ENCODE results near the gene ZBTB20.

The ZBTB20 gene

DNA sequence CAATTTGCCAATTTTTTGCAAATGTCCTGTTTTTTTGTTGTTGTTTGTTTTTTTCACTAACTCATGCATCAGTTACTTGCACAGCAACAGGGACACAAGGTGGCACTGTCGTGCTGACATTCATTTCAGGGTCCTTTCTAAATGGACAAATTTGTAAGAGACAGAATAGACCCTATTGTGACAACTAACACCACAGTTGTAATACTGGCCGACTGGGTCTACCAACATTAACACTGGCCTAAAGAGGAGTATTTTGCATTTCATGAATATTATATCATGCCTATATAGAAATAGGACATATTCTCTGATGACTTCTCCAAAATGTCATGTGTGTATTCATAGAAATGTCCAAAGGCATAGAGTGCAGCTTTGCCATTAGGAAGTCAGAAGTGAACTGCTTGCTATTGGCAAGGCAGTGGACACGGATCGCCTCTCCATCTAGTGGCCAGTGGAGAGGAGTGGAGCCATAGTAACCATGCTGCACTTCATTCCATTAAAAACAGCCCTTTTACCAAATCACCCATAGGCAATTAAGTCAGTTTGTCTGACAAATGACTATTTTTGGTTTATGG is 54.8 kb downstream of the ZBTB20 start:
- DNase-seq (ENCODE audit: extremely low spot score, insufficient read length, low read depth) (no peak), FAIRE-seq (peak; percentile 80)

DNA sequence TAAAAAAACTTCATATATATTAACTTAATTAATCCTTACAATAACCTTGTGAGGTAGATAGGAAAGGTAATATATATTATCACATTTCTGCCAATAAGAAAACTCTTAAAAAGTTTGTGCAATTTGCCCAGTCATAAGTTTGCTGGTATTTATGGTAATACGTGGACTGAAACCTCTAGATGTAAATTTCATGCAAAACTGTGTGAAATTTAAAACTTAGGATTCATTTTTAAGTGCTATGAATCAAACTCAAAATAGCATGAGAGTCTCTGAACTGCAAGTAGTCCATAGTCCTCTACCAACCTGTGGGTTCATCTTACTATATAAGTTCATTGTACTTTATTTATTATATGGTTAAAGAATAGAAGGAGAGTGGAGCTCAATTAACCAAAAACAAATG is 56.4 kb downstream of the ZBTB20 start:
- FAIRE-seq, result no peak
- DNase-seq (ENCODE audit: extremely low spot score, insufficient read length, low read depth), result no peak

DNA sequence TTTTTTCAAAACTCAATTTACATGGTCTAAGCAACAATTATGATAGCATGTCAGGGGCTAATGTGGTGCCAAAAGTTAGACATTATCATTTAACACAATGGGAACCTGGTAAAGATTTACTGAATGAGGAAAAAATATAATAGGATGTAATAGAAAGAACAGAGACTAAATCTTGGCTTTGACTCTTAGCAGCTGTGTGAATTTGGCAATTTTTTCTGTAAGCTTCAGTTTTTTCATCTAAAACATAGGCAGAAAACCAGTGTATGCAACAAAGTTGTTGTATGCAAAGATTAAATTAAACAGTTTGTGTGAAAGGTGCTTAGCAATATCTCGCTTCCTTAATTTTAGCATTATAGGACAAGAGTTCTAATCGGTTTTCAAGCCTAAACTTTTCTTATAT is 57.6 kb downstream of the ZBTB20 start:
- no peak for FAIRE-seq
- DNase-seq (ENCODE audit: extremely low spot score, insufficient read length, low read depth), result no peak

- DNase-seq (ENCODE audit: extremely low spot score, insufficient read length, low read depth), result no peak
- no peak for FAIRE-seq
Observed at GRCh38 chr3:115087512-115087911, 59.6 kb downstream of the ZBTB20 start.

DNA sequence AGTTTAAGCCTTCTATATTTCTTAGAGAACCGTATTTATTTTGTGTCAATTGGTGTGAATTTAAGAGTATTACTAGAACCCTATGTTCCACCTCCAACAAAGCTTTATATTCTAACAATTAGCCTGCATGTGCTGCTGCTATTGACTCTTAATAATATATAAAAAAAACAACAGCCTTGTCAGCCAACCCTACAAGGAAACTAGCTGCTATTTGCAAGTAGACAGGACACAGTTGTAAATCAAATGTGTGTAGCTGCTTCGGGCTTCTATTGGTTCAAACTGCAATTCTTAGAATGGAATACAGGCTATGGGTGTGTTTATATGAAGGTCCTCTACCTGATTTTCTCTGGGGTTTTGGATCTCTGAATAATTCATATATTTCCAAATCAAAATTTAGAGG is 60.7 kb downstream of the ZBTB20 start:
- no peak for FAIRE-seq
- no peak for DNase-seq (ENCODE audit: extremely low spot score, insufficient read length, low read depth)

DNA sequence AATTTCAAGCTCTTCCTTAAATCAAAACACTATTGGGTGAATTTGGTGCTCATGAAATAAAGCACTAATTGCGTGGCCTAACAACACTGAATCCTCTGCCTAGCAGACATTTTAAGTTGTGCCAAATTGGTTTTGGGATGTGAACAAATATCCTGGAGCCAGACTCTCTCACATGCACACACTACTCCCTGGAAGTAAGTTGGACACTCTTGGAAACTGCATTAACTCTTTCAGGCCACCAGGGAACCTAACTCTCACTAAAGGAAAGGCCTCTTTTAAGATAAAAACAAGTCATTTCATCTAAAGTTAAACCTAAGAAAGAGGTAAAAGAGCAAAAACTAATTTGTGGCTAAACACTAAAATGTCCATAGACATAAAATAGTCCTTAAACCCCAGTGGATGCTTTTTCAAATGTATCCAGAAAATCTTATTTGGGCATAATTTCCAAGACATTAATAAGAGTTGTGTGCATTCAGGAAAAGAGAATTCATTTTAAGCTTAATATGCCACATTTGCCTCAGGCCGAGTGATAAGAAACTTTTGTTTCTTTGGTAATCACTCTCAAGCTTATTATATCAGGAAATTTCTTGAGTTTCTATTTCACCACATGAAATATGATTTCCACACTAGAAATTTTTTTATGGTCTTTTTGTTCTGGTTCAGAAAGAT is 61.8 kb downstream of the ZBTB20 start:
- FAIRE-seq (no peak), DNase-seq (ENCODE audit: extremely low spot score, insufficient read length, low read depth) (no peak)

DNA sequence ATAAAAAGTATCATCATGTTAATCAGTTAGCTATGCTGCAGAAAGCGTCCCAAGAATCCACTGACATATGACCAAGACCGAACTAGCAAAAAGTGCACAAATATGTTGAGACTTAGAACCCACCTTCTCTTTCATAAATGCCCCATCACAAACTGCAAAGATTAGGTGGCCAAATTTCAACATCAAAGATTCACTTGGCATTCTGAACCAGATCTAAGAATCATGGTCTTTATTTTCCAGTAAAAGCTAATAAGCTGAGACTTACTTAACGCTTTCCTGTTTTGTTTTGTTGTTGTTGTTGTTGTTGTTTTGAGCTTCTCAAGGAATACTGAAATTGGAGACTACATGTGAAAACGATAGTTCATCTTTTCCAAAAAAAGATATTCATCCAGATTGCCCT is 62.4 kb downstream of the ZBTB20 start:
- no peak for FAIRE-seq
- DNase-seq (ENCODE audit: extremely low spot score, insufficient read length, low read depth), result no peak

GRCh38 chr3:115082260-115082659 is 64.8 kb downstream of the ZBTB20 start:
- DNase-seq (ENCODE audit: extremely low spot score, insufficient read length, low read depth) (no peak), FAIRE-seq (no peak)

DNA sequence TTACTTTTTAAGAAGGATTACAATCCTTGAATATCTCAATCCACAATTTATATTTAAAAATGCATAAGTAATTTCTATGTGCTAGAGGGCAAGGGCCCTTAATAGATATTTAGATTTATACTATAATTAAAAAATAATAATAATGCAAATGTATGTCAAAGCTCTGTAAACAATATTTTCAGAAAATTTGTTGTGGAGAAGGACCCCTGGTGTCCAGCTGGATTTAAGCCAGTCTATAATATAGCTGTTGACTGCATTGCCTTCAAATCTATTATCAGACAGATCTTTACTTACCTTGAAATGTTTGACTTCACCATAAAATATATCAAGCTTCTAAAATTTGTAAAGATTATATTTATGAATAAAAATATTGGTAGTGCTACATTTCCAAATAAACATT is 65.6 kb downstream of the ZBTB20 start:
- FAIRE-seq (no peak), DNase-seq (ENCODE audit: extremely low spot score, insufficient read length, low read depth) (no peak)

- DNase-seq (ENCODE audit: extremely low spot score, insufficient read length, low read depth), result no peak
Observed at GRCh38 chr3:115077501-115078250, 69.4 kb downstream of the ZBTB20 start.

GRCh38 chr3:115074502-115074901 is 72.6 kb downstream of the ZBTB20 start:
- no peak for DNase-seq (ENCODE audit: extremely low spot score, insufficient read length, low read depth)
- no peak for FAIRE-seq

More at GRCh38 chr3:115077501-115078250, 69.4 kb downstream of the ZBTB20 start:
- no peak for FAIRE-seq

DNA sequence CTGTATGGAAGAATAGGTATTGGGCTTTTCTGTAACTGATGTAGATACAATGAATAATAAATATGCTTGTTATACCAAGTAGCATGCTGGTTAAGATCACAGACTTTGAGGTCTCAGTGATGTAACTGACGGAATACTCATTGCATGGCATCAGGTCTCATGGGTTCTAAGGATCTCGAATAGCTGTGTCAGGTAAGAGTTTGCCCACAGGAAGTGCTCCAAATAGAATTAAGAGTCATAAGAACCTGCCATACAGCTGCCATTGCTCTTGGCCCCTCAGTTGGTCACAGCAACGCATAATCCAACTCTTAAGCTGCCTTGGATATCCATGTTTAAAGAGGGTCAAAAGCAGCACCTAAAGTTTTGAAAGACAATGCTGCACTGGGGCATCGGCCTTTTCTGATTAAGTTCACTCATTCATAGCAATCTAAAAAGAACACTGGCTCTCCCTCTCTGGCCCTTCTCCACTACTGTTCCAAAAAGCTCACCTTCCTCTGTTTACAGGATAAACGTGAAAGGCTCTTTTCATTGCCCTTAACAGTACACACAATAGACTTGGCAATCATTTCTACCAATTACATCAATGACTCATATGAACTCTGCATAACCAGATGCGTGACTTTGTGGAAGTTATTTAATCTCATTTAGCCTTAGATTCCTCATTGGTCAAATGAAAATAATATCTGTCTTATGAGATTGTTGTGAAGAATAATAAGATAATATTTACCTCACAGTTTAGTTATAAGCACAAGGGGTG is 74.6 kb downstream of the ZBTB20 start:
- DNase-seq (ENCODE audit: extremely low spot score, insufficient read length, low read depth) (no peak), FAIRE-seq (no peak)

DNA sequence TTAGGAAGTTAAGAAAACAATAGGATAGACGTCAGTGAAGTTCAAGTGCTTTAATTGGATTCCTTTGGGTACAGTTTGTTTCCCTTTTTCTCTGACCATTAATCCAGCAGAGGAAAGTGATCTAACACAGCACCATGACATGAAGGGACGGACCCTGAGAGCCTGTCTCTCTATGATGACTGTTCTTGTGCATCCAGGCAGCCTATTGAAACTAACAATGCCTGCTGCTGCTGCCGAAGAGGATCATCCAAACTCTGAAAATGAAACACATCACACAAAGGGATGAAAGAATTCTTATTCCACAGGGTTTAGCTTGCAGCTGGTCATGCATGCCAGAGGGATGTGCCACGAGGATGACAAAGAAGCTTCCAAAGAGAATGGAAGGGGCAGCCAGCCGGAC is 75.5 kb downstream of the ZBTB20 start:
- FAIRE-seq (no peak), DNase-seq (ENCODE audit: extremely low spot score, insufficient read length, low read depth) (no peak)

- DNase-seq (ENCODE audit: extremely low spot score, insufficient read length, low read depth) (no peak), FAIRE-seq (no peak)
Observed at GRCh38 chr3:115071166-115071565, 75.9 kb downstream of the ZBTB20 start.

DNA sequence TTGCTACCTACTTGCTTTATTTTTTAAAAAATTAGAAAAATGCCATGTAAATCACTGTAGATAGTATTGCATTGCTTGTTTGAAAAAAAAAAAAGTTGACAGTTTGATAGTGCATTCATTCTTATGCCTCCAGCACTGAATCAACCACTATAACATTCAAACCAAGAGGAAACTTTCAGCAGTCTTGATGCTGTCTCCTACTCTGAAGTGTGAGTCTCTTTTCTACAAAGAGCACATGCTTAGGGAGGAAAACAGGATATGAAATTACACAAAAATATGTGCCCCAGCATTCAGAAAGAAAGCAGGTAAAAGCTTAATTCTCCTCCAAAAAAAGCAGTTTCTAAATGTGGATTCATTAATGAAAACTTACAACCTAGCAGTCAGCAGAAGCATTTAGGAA is 78.3 kb downstream of the ZBTB20 start:
- no peak for FAIRE-seq
- no peak for DNase-seq (ENCODE audit: extremely low spot score, insufficient read length, low read depth)

DNA sequence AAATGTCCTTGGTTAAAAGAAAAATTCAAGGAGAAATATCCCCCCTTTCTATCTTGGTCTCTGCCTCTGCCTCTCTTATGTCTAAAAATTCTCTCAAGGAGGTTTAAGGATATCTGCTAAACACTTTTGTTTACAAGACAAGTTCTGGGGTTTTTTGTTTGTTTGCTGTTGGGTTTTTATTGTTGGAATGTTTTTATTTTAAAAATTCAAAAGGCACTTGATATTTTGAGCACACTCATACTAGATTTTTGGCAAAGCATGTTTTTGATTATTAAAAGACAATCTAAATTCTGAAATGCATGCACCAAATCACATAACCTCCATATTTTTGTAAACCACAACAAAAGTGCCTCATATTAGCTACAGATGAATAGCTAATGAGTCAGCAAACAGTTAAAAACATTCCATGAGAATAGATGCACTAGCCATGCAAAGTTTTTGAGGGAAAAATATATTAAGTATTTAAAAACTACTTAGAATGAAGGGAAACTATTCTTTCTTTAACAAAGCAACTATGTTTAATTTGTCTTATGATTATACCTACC is 84.6 kb downstream of the ZBTB20 start:
- DNase-seq (ENCODE audit: extremely low spot score, insufficient read length, low read depth), result no peak
- no peak for FAIRE-seq

DNA sequence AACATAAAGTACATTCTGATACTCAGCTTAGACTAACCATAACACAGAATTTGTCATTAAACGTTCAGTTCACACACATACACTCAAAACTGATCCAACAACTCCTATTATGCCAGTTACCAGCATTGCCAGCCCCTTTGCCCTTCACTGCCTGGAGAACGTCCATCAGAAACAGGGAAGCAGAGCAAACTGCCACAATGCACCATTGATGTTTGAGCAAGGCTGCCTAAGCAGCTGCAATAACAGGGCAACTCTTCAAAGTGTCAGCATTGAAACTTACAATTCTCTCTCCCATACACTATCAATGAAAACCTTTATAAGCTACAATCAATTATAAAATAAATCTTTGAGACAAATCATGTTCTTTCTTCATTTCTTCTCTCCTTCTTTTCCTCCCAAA is 85.1 kb downstream of the ZBTB20 start:
- no peak for FAIRE-seq
- DNase-seq (ENCODE audit: extremely low spot score, insufficient read length, low read depth), result no peak

- DNase-seq (ENCODE audit: extremely low spot score, insufficient read length, low read depth) (no peak), FAIRE-seq (no peak)
Observed at GRCh38 chr3:115052906-115053305, 94.2 kb downstream of the ZBTB20 start.

GRCh38 chr3:115042351-115042750 is 104.7 kb downstream of the ZBTB20 start:
- FAIRE-seq (no peak), DNase-seq (ENCODE audit: extremely low spot score, insufficient read length, low read depth) (no peak)

DNA sequence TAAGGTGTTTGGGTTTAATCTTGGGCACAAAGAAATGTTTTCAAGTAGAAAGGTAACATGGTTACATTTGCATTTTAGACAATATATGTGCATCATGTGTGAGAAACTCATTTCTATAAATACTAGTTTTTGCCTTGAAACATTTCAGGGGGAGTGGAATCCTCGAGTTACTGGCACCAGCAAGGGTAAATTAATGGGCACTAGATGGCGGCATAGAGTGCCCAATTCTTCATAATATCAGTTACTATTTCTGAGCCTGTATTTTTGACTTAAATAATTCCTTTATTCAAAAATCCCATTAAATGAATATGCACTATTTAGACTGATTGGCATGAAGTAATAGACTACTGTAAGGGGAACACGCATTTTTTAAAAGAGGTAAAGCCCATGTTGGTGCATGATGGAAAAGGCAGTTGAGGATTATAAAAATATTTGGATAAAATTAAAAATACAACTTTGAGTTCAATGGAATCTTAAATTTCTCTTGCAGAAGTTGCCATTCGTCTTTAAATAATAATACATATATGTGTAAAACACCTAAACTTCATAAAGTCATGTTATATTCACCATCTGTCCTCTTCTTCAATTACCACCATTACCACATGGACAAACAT is 106.3 kb downstream of the ZBTB20 start:
- DNase-seq (ENCODE audit: extremely low spot score, insufficient read length, low read depth), result no peak
- FAIRE-seq, result peak; percentile 24

Data from GM18507 (cell line).